ENCODE measurements around the gene TEX2. TPM values are rescaled to one million over a fixed set of nuclear protein-coding genes. Genes with fewer than 3 reads are reported as not detected.

The TEX2 gene
- total and polyA plus RNA-seq, 2 experiments from 2014 or later, result 7.5 to 17.7 TPM

- Histone ChIP-seq H3K4me1 (ENCODE audit: insufficient read depth) (no peaks in the 10 kb centered on the region), H3K79me2 (replicated peaks; ENCODE audit: insufficient read depth) (no peaks in the 10 kb centered on the region), H3K4me3 (no peak overlapping the region), H3K9me2 (ENCODE audit: insufficient read depth) (no peaks in the 10 kb centered on the region), H3K4me2 (no peak overlapping the region), H2AFZ (no peak overlapping the region), H3K36me3 (ENCODE audit: insufficient read depth) (no peaks in the 10 kb centered on the region), H3K27me3 (ENCODE audit: insufficient read depth) (no peaks in the 10 kb centered on the region), H4K20me1 (replicated peaks; ENCODE audit: insufficient read depth) (no peaks in the 10 kb centered on the region), H3F3A (replicated peaks; ENCODE audit: low read depth) (no peaks in the 10 kb centered on the region), H3K27ac (ENCODE audit: low read depth) (no peak overlapping the region)
- Mint-ChIP-seq H3K36me3 (ENCODE audit: low read depth) (peaks cover 12% of the 10 kb centered on the region; the same call in 2 of the 3 replicates), H3K9me3 (peaks cover 27% of the 10 kb centered on the region), H3K4me3 (no peak overlapping the region), H3K27ac (no peak overlapping the region), H3K4me1 (0 out of 3 replicates have a peak, but pooled peaks cover 4% of the 10 kb centered on the region), H3K27me3 (ENCODE audit: insufficient read depth, low read depth, poor library complexity) (peaks cover 5% of the 10 kb centered on the region)
- ATAC-seq (no peak), DNase-seq (ENCODE audit: low spot score) (no peak)
- TF ChIP-seq JUNB (IDR thresholded peaks at IDR 0.05; ENCODE audit: unreplicated experiment), result no peak
- TF ChIP-seq EZH2phosphoT487 (IDR thresholded peaks at IDR 0.05; ENCODE audit: unreplicated experiment), result no peak
- TF ChIP-seq REST (IDR thresholded peaks at IDR 0.05; ENCODE audit: unreplicated experiment), result no peak
- TF ChIP-seq CTCF (conservative IDR thresholded peaks at IDR 0.05; ENCODE audit: low read depth in 2 of 2), result no peak
- no peak for TF ChIP-seq ZNF114 (CRISPR knock-in tag; IDR thresholded peaks at IDR 0.05)
- TF ChIP-seq EZH2 (IDR thresholded peaks at IDR 0.05; ENCODE audit: low read depth, unreplicated experiment), result no peak
- no peak for TF ChIP-seq POLR2AphosphoS5 (IDR thresholded peaks at IDR 0.05; ENCODE audit: low read depth)
- TF ChIP-seq ETS1 (IDR thresholded peaks at IDR 0.05), result no peak
- no peak for TF ChIP-seq NANOG (IDR thresholded peaks at IDR 0.05; ENCODE audit: borderline replicate concordance)
- no peak for TF ChIP-seq STAT1 (IDR thresholded peaks at IDR 0.05; ENCODE audit: unreplicated experiment)
- TF ChIP-seq ZNF331 (CRISPR knock-in tag; IDR thresholded peaks at IDR 0.05; ENCODE audit: low read depth), result no peak
These were observed 26.7 kb upstream of the TEX2 start for GRCh38 chr17:64289741-64290141.
